ENCODE data around the gene NT5DC1.

NT5DC1 gene

GRCh38 chr6:116244284-116244683 lies 143.6 kb downstream of the NT5DC1 start:
- Histone ChIP-seq H3K4me1 (ENCODE audit: control insufficient read depth, insufficient read depth, low read length) (peaks cover 15% of the 10 kb centered on the region; the same call in 1 of the 2 replicates), H3K36me3 (ENCODE audit: control insufficient read depth in 2 of 2, insufficient read depth in 1 of 2, low read length in 2 of 2) (peaks cover 0 to 2% of the 10 kb centered on the region in 2 experiments; a peak in 1 of 3 replicates), H3K4me3 (ENCODE audit: low read depth, low read length) (no peak overlapping the region), H3K9me3 (ENCODE audit: control insufficient read depth, insufficient read depth, low read depth, low read length) (no peaks in the 10 kb centered on the region), H3K27ac (ENCODE audit: extremely low read depth, low read depth, low read length) (no peak overlapping the region)
- ChIA-PET POLR2A (interaction anchor here (1.3 kb wide), 1 partner anchor 10 kb away, joined by 3 read pairs; the partner anchor contains the start of gene TSPYL4), CTCF (no interaction called here)
- TF ChIP-seq TSHZ1 (tag by site-specific recombination; IDR thresholded peaks at IDR 0.05; ENCODE audit: borderline replicate concordance) (no peak), ZNF704 (tag by site-specific recombination; IDR thresholded peaks at IDR 0.05) (no peak), ZNF561 (tag by site-specific recombination; IDR thresholded peaks at IDR 0.05; ENCODE audit: borderline replicate concordance) (no peak), KLF1 (tag by site-specific recombination; IDR thresholded peaks at IDR 0.05) (no peak), ZNF221 (tag by site-specific recombination; IDR thresholded peaks at IDR 0.05; ENCODE audit: borderline replicate concordance) (no peak), PRDM2 (tag by site-specific recombination; IDR thresholded peaks at IDR 0.05; ENCODE audit: borderline replicate concordance) (no peak), PATZ1 (tag by site-specific recombination; IDR thresholded peaks at IDR 0.05) (no peak), RBAK (tag by site-specific recombination; IDR thresholded peaks at IDR 0.05) (no peak), ZNF169 (tag by site-specific recombination; IDR thresholded peaks at IDR 0.05) (no peak), WT1 (tag by site-specific recombination; IDR thresholded peaks at IDR 0.05) (no peak), ZNF138 (tag by site-specific recombination; IDR thresholded peaks at IDR 0.05; ENCODE audit: borderline replicate concordance) (no peak), MEIS1 (CRISPR knock-in tag; IDR thresholded peaks at IDR 0.05; ENCODE audit: borderline replicate concordance) (no peak), KLF16 (tag by site-specific recombination; IDR thresholded peaks at IDR 0.05) (no peak), ZNF114 (tag by site-specific recombination; IDR thresholded peaks at IDR 0.05) (no peak), ZIC2 (tag by site-specific recombination; IDR thresholded peaks at IDR 0.05) (no peak), ZNF701 (tag by site-specific recombination; IDR thresholded peaks at IDR 0.05) (no peak), ZFHX2 (tag by site-specific recombination; conservative IDR thresholded peaks at IDR 0.05) (no peak), SCRT1 (tag by site-specific recombination; IDR thresholded peaks at IDR 0.05; ENCODE audit: borderline replicate concordance) (no peak), ZNF830 (tag by site-specific recombination; IDR thresholded peaks at IDR 0.05; ENCODE audit: low read depth) (no peak), ZNF777 (tag by site-specific recombination; IDR thresholded peaks at IDR 0.05; ENCODE audit: borderline replicate concordance) (no peak), ZNF664 (tag by site-specific recombination; IDR thresholded peaks at IDR 0.05) (no peak), ZNF248 (tag by site-specific recombination; IDR thresholded peaks at IDR 0.05) (no peak), ZBTB17 (tag by site-specific recombination; IDR thresholded peaks at IDR 0.05) (no peak), ZNF10 (tag by site-specific recombination; IDR thresholded peaks at IDR 0.05) (no peak), ZNF555 (tag by site-specific recombination; conservative IDR thresholded peaks at IDR 0.05) (no peak), SETDB1 (IDR thresholded peaks at IDR 0.05; ENCODE audit: insufficient read length, low read length) (no peak)
